K562 (cell line): ENCODE measurements around the gene COQ10B. TPM values are rescaled to one million over a fixed set of nuclear protein-coding genes. Genes with fewer than 3 reads are reported as not detected.

Experiments
- FOS ChIP-seq: IDR thresholded peaks from 3 replicates; pipeline ENCODE4 v1.6.1; 2011; ENCODE audit not compliant: insufficient read length; ENCODE audit errors: extremely low read depth
- FOXA3 ChIP-seq, 2 experiments: fragments of 450-650 bp in 1 of 2; sonication (generic) in 1 of 2; formaldehyde crosslinking; IDR thresholded peaks in 1 of 2; conservative IDR thresholded peaks in 1 of 2; 2 replicates each; pipeline versions ENCODE4 v1.4.0 to v1.8.0; 2020 to 2022; ENCODE audit warnings: mild to moderate bottlenecking in 2 of 2, missing genetic modification reagents in 1 of 2
- HEY1 ChIP-seq: fragments of 250-450 bp; sonication (Bioruptor Pico); IDR thresholded peaks from 2 replicates; pipeline ENCODE4 v1.5.0; 2020; ENCODE audit warnings: mild to moderate bottlenecking, moderate library complexity, borderline replicate concordance
- NFIX ChIP-seq: fragments of 250-450 bp; sonication (Bioruptor Pico); IDR thresholded peaks from 2 replicates; pipeline ENCODE4 v1.4.0; 2020; ENCODE audit warnings: low read depth, mild to moderate bottlenecking, moderate library complexity
- NR4A1 ChIP-seq, 2 experiments: fragments of 250-450 bp in 1 of 2; fragments of 450-650 bp in 1 of 2; sonication (Bioruptor Pico) in 1 of 2; IDR thresholded peaks; 2 replicates each; pipeline versions ENCODE4 v1.4.0 to v1.6.1; 2016 to 2020; ENCODE audit warnings: mild to moderate bottlenecking in 2 of 2, missing compliant biosample characterization in 1 of 2, missing genetic modification characterization in 1 of 2, moderate library complexity in 1 of 2
- POLR3G ChIP-seq: IDR thresholded peaks from 2 replicates; pipeline ENCODE4 v1.6.1; 2011; ENCODE audit not compliant: insufficient read length, insufficient replicate concordance; ENCODE audit errors: extremely low read depth
- PTTG1 ChIP-seq: fragments of 450-650 bp; IDR thresholded peaks from 2 replicates; pipeline ENCODE4 v1.6.1; 2016; ENCODE audit warnings: low read depth, mild to moderate bottlenecking, missing genetic modification characterization, missing compliant biosample characterization
- ZNF444 ChIP-seq: fragments of 250-450 bp; sonication (Bioruptor Pico); IDR thresholded peaks from 2 replicates; pipeline ENCODE4 v1.4.0; 2020; ENCODE audit warnings: mild to moderate bottlenecking, moderate library complexity
- ZNF551 ChIP-seq: fragments of 250-450 bp; sonication (Bioruptor Pico); IDR thresholded peaks from 2 replicates; pipeline ENCODE4 v1.5.0; 2021; ENCODE audit warnings: mild to moderate bottlenecking, moderate library complexity
- ZNF584 ChIP-seq: fragments of 200-800 bp; sonication (Bioruptor generic); IDR thresholded peaks from 2 replicates; pipeline ENCODE4 v1.6.1; 2016; ENCODE audit warnings: low read depth, mild to moderate bottlenecking, missing genetic modification characterization, missing compliant biosample characterization
- ZNF778 ChIP-seq: fragments of 450-650 bp; formaldehyde crosslinking; IDR thresholded peaks from 2 replicates; pipeline ENCODE4 v1.4.0; 2020; ENCODE audit warnings: mild to moderate bottlenecking, moderate library complexity
- polyA plus RNA-seq, 8 experiments: library from polyadenylated mRNA; depleted of rRNA in 4 of 8; stranded (reverse) in 5 of 8; unstranded in 3 of 8; fragments of >200 nt; fragmentation: Nextera tagmentation in 2 of 8; fragmentation: Illumina TruSeq in 1 of 8; extraction: Ambion mirVana in 2 of 8; extraction: Trizol in 1 of 8; gene quantifications; 2 replicates each; pipeline versions ENCODE4 v1.2.1 to v1.2.3, GENCODE V29; 2011 to 2014; ENCODE audit warnings: inconsistent platforms in 1 of 8, missing spikeins in 1 of 8
- total RNA-seq, 7 experiments: library from RNA; depleted of rRNA in 6 of 7; stranded (reverse); fragments of >200 nt in 6 of 7; fragmentation: Illumina TruSeq in 2 of 7; extraction: Trizol in 2 of 7; gene quantifications; 2 replicates each; pipeline versions ENCODE4 v1.2.1 to v1.2.3, GENCODE V29; 2011 to 2021; ENCODE audit warnings: low replicate concordance in 1 of 7
- TF ChIP-seq, protein P1 (sequence below), 2 experiments: fragments of 450-650 bp in 1 of 2; sonication (generic) in 1 of 2; formaldehyde crosslinking; conservative IDR thresholded peaks; 2 replicates each; pipeline versions ENCODE4 v1.4.0 to v1.8.1; 2020 to 2022; ENCODE audit warnings: mild to moderate bottlenecking in 1 of 2, missing genetic modification reagents in 1 of 2
- TF ChIP-seq, protein P2 (sequence below): fragments of 250-450 bp; sonication (Bioruptor Pico); IDR thresholded peaks from 2 replicates; pipeline ENCODE4 v1.4.0; 2020; ENCODE audit warnings: mild to moderate bottlenecking, moderate library complexity, borderline replicate concordance
- TF ChIP-seq, protein P3 (sequence below): fragments of 250-450 bp; sonication (Bioruptor Pico); IDR thresholded peaks from 2 replicates; pipeline ENCODE4 v1.4.0; 2020; ENCODE audit warnings: mild to moderate bottlenecking
- TF ChIP-seq, protein P4 (sequence below): fragments of 250-450 bp; sonication (Bioruptor Pico); IDR thresholded peaks from 2 replicates; pipeline ENCODE4 v1.8.0; 2021; ENCODE audit warnings: borderline replicate concordance, mild to moderate bottlenecking, moderate library complexity; ENCODE audit not compliant: poor library complexity, severe bottlenecking

COQ10B gene
- total and polyA plus RNA-seq, 9 of the 15 experiments (the other 6 are each of a cell fraction or from before 2014, with no cell fraction given), result 3.1 to 13.1 (median 7.7) TPM

DNA sequence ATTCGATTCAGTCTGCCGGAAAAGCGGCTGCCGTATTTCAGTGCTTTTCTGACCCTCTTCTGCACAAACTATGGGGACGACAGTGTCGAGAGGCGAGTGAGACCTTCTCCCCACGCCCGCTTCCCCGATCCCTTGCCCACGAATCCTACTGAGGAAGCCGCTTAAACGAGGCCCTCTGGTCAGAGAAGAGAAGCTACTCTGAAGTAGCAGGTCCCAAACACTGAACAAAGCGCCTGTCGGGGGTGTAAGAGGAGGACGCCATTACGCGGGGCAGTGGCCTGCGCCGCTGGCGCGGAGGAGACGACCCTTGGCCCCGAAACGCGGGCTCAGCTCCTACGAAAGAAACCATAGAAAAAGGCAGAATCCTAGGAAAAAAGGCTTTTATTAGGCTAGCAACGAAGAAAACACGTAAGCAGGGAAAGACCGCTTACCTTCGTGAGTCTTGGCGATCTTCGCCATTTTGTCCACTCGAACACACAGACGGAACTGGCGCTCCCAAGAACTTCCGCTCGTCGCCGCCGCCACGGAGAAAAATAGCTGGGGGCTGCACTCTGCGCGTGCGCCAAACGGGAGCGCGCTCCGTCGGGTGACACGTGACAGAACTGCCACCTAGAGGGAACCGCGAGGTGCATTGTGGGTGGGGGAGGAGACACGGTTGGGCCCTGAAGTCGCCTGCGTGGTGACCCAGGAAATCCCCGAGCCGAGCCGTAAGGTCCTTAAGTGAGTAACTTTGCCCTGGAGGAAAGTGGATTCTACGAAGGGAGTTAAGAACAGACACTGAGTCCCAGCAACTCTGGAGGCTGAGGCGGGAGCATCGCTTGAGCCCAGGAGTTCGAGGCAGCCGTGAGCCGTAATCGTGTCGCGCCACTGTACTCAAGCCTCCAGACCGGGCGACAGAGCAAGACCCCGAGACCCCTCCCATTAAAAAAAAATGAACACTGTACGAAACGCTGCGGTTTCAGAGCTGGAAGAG, 18.5 kb upstream of the COQ10B start, which contains the start of gene SF3B1 (continued):
- TF ChIP-seq NR4A1 (CRISPR knock-in tag; IDR thresholded peaks at IDR 0.05) (no peak), NR4A1 (tag; IDR thresholded peaks at IDR 0.05) (no peak), FOS (no peak), ZNF444 (CRISPR knock-in tag) (no peak), ZNF778 (CRISPR knock-in tag) (no peak), NFIX (no peak), POLR3G (no peak), PTTG1 (tag) (no peak), FOXA3 (CRISPR knock-in tag; conservative IDR thresholded peaks at IDR 0.05 in 1 of 2, IDR thresholded peaks at IDR 0.05 in 1 of 2) (no peak), ZNF551 (no peak), ZNF584 (no peak), HEY1 (CRISPR knock-in tag) (no peak)
- TF ChIP-seq, protein P1, sequence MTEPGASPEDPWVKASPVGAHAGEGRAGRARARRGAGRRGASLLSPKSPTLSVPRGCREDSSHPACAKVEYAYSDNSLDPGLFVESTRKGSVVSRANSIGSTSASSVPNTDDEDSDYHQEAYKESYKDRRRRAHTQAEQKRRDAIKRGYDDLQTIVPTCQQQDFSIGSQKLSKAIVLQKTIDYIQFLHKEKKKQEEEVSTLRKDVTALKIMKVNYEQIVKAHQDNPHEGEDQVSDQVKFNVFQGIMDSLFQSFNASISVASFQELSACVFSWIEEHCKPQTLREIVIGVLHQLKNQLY (CRISPR knock-in tag; conservative IDR thresholded peaks at IDR 0.05), result no peak
- TF ChIP-seq, protein P2, sequence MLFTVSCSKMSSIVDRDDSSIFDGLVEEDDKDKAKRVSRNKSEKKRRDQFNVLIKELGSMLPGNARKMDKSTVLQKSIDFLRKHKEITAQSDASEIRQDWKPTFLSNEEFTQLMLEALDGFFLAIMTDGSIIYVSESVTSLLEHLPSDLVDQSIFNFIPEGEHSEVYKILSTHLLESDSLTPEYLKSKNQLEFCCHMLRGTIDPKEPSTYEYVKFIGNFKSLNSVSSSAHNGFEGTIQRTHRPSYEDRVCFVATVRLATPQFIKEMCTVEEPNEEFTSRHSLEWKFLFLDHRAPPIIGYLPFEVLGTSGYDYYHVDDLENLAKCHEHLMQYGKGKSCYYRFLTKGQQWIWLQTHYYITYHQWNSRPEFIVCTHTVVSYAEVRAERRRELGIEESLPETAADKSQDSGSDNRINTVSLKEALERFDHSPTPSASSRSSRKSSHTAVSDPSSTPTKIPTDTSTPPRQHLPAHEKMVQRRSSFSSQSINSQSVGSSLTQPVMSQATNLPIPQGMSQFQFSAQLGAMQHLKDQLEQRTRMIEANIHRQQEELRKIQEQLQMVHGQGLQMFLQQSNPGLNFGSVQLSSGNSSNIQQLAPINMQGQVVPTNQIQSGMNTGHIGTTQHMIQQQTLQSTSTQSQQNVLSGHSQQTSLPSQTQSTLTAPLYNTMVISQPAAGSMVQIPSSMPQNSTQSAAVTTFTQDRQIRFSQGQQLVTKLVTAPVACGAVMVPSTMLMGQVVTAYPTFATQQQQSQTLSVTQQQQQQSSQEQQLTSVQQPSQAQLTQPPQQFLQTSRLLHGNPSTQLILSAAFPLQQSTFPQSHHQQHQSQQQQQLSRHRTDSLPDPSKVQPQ (CRISPR knock-in tag), result no peak
- TF ChIP-seq, protein P3, sequence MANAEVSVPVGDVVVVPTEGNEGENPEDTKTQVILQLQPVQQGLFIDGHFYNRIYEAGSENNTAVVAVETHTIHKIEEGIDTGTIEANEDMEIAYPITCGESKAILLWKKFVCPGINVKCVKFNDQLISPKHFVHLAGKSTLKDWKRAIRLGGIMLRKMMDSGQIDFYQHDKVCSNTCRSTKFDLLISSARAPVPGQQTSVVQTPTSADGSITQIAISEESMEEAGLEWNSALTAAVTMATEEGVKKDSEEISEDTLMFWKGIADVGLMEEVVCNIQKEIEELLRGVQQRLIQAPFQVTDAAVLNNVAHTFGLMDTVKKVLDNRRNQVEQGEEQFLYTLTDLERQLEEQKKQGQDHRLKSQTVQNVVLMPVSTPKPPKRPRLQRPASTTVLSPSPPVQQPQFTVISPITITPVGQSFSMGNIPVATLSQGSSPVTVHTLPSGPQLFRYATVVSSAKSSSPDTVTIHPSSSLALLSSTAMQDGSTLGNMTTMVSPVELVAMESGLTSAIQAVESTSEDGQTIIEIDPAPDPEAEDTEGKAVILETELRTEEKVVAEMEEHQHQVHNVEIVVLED (CRISPR knock-in tag), result no peak
- TF ChIP-seq, protein P4, sequence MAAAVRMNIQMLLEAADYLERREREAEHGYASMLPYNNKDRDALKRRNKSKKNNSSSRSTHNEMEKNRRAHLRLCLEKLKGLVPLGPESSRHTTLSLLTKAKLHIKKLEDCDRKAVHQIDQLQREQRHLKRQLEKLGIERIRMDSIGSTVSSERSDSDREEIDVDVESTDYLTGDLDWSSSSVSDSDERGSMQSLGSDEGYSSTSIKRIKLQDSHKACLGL (CRISPR knock-in tag), result no peak
